NCI-H2107 treated with DMSO at 0.1 percent for 48 hours (cell line): ENCODE measurements around the gene GAS7.
"Not testable (repeated sequence)": the region's sequence is repeated elsewhere in the genome, so short reads cannot be mapped to it uniquely, and the experiment has no call there.

Experiments used
- DNase-seq: peaks from one replicate; lab custom pipeline; 2025; ENCODE audit not compliant: unreplicated experiment; lab: John Stamatoyannopoulos, UW

Gene GAS7

DNA sequence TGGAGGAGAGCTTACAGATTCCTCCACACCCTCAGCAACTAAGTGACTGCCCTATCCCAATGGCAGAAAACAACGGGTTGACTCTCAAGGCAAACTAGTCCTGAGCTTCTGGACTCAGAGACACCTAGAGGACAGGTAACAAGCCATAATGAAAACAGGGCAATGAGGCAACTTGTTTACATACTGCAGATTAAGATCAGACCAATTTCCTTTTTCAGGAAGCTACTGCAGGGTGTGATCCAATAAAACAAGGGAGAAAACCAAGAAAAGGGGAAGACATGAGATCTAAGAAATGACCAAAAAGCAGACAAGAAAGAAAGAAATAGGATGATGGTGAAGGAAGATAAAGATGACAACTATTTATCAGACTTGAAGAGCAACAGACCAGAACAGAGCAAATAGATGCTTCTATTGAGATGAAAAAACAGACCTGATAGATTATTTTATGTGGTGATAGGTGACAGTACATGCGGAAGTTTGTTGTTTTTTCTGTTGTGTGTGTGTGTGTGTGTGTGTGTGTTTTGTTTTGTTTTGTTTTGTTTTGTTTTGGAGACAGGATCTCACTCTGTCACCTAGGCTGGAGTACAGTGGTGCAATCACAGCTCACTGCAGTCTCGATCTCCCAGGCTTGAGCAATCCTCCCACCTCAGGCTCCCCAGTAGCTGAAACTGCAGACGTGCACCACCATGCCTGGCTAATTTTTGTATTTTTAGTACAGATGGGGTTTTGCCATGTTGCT is 120.7 kb downstream of the GAS7 start:
- no peak for DNase-seq

DNA sequence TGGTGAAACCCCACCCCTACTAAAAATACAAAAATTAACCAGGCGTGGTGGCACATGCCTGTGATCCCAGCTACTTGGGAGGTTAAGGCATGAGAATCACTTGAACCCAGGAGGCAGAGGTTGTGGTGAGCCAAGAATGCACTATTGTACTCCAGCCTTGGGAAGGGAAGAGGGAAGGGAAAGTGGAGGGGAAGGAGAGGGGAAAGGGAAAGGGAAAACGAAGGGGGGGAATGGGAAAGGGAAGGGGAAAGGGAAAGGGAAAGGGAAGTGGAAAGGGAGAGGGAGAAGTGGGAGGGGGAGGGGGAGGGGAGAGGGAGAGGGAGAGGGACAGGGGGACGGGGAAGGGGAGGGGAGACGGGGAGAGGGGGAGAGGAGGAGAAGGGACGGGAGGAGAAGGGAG is 122.5 kb downstream of the GAS7 start:
- DNase-seq = no peak

DNA sequence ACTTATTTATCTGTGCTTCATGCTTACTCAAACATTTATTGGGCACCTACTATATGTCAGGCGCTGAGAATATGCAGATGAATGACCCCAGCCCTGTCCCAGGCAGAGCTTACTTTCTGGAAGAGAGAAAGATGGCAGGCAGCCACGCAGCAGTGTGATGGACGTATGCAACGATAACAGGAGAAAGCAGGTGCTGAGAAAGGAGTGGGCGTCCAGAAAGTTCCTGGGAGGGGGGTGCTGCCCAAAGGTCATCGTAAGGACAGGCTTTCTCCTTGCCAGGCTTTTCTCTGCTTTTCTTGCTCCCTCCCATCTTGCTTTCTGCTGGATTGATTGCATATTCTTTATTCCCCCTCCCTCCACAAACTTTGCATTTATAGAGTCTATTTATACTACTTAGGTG is 124.5 kb downstream of the GAS7 start:
- no peak for DNase-seq

DNA sequence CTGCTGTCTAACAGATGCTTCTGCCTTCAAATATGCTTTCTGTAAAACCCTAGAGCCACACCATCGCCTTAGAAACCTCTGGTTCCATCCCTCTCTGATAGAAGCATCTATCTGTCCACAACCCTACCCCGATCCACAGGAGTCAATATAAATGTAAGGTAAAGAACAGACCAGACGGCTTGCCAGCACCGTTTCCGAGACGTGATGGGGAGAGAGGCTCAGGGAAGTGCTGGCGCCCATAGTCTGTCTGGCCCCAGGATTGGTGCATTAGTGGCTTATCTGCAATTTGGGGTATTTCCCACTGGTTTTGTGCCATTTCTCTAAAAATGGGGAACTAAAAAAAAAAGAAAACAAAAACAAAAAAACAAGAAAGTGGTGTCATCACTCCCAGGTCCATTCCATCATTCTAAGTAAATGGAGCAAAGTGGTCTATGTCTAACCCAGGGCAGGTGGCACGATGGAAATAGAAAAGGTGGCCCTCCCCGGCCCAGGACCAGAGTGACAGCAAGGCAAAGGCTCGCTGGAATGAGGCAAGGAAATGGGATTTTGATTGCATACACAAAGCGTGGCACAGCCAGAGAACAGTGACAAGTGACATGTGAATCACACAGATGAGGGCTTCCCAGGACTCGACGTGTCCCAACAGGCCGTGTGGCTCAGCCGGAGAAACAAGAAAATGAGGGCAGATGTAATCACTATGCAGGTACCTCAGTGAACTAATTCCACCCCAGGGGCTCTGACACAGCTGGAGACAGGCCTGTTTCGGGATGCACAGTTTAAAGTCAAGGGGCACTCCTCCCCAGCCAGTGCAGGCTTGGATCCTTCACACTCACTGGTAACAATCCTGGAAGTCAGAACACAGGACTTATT is 125.6 kb downstream of the GAS7 start:
- no peak for DNase-seq

DNA sequence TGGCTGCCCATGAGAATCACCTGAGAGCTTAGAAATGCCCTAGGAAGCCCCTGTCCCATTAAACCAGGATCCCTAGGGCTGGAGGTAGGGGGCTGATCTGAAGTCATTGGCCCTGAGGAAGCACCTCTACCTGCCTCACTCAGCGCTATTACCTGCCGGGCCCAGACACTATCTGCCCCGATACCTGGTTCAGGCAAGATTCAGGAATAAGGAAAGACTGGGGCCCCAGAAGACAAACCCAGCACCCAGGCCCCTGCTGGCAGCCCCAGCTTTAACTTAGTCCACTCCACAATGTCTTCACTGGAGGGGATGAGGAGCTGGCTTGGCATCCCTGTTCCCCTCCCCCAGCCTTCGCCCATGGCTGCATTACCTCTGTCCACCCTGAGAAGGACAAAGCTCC is 126.3 kb downstream of the GAS7 start:
- DNase-seq = no peak

DNA sequence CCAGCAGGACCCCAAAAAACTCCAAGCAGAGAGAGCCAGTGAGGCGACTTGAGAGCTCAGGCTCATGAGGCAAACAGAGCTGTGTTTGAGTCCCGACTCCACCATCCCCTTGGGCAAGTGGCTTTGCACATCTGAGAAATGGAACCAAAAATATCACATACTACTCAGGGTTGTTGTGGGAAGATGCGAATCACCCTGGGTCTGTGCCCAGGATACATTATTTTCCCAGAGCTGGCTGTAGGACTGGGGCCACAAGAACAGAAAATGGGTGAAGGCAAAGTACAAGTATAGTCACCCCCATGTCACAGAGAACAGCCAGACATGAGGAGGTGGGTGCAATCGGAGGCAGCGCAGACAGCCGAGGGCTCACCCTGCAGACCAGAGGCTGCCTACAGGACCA is 127.3 kb downstream of the GAS7 start:
- no peak for DNase-seq

DNA sequence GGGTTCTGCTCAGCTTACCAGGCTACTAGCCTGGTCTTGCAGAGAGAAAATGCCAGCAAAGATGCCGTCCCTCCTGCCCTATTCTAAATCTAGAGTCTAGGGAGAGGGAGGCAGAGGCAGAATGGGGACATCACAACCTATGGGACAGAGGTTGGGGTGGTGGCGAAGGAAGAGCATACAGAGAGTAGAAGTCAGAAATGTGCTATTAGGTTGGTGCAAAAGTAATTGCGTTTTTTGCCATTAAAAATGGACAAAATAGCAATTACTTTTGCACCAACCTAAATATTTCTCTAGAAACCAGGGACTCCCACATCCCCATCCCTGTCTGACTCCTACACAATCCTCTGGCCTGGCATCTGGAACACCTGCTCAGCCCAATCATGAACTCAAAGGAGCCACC is 127.7 kb downstream of the GAS7 start:
- DNase-seq = no peak

DNA sequence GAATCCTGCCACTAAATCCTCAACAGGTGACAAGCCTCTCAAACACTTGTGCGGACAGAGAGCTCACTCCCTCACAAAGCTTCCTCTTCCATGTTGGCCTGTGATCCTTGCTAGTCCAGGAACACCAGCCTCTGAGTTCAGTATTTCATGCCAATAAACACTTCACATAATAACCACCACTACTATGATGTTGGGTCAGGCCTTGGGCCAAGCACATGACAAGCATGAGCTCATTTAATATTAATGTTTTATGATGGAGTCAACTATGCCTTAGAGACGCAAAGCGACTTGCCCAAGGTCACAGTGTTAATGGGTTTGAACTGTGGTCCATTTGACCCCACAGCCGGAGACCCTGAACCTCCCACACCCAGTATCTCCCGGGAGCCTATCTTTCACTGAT is 129.1 kb downstream of the GAS7 start:
- no peak for DNase-seq

DNA sequence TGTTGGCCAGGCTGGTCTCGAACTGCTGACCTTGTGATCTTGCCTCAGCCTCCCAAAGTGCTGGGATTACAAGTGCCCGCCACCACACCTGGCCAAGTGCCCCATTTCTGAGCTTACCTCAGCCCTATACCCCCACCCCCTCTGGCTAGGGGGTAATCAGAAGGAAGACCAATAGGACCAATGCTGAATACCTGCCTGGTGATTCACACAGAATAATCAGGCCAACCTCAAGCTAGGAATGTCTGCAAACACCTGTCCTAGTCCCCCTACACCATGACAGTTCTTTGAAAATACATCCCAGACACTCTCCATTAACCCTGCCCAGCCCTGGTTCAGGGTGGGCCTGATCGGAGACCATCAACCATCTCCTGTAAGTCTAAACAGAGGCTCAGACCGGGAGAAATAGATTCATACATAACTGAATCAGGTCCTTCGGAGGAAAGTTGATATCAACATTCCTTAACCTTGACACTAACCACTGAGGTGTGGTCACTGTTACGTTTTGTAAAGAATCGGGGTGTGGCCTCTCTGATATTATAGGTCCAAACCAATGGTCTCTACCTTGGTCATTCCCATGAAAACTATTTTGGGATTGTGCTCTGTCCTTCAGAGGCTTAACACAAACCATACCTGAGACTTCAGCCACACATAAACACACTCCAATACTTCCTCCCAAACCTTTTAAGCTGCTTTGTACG is 130.8 kb downstream of the GAS7 start:
- no peak for DNase-seq

DNA sequence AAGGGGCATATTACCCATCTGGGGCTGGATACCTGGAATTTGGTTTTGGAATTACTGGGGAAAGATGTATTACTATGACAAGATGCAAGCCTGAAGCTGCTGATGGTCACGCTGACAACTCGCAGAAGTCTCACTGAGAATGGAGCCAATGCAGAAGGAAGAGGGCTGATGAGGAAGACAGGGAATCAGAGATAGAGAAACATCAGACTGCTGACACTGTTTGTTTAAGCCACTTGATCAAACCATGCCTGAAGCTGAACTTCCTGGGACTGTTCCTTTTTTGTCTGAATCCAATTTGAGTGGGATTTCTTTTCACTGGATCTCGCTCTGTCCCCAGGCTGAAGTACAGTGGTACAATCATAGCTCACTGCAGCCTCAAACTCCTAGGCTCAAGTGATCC is 133.9 kb downstream of the GAS7 start:
- DNase-seq = no peak

DNA sequence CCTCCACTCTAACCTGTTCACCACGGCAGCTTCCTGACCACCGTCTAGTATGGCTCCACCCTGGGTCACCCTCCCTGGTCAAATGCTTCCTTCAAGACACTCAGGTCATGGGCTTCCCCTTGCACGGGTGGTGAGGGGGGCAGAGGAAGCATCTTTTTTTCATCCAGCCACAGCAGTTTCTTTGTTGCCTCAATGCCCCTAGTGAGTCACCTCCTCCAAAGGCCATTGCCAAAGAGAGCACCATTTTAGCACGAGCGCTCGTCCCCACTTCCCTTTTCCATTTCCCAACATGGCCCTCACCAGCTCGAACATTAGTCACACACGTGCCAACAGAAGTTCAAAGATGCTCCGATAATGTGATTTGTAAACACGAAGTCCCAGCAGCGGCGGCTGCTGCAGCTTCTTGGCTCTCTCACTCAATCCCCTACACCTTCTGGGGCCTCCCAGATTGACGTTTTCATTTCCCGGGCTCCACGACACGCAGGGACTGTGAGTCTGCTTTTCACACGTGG is 134.6 kb downstream of the GAS7 start:
- no peak for DNase-seq

DNA sequence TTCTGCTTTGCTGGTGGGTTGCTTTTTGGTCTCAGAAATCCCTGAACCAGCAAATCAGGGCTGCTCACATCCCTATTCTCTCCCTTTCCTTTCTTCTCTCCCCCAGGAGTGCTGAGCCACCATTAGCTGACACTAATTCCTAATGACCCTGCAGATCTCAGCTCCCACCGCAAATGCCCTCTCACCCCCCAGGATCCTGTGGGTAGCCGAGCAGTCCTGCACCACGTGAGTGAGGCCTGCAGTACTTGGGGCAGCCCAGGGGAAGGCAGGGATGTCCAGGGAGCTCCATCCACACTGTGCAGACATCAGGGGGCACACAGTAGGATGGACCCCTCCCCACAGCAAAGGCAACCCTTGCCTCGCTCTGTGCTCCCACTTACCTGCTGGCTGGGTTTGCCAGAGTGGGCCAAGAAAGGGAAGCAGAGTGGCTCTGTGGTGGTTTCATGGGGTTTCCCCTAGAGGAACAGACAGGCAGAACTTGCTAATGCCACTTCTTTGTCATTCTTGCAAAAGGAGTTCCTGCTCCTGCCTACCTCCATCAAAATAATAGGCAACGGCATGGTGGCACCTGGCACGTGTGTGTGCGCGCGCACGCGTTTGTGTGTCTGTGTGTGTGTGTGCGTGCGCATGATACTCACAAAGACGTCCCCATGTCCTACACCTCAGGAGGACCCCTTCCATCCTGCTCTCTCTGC is 135.6 kb downstream of the GAS7 start:
- no peak for DNase-seq

DNA sequence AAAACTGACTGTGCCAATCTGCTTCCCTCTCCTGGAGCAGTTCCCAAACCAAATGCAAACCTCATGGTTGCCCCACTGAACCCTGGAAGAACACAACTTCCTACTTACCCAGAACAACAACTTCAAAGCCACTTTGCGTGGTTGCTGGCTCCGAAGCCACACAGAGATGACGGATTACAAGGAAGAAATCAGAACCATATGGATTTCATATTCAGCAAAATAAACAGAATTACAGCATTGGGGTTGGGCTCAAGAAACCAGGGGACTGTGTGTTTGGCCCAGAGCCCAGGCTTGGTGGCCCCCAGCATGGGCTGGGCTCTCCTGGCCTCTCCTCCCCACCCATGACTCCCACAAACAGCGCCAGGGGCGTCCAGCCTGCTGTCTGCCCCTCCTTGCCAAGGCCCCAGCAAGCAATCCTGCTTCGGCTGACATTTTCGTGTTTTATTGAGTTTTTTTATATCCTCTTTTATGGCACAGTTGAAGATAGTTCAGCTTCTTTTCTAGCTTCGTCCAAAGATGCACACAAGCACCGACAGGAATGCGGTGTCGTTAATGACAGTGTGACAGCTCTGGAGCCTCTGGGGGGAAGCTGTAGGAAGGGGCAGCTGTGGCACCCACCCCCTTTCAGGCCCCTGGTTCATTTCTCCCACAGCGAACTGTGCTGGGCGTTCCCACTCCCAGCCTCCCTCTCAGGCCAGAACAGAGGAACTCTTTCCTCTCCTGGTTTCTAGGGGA is 137.1 kb downstream of the GAS7 start:
- no peak for DNase-seq

DNA sequence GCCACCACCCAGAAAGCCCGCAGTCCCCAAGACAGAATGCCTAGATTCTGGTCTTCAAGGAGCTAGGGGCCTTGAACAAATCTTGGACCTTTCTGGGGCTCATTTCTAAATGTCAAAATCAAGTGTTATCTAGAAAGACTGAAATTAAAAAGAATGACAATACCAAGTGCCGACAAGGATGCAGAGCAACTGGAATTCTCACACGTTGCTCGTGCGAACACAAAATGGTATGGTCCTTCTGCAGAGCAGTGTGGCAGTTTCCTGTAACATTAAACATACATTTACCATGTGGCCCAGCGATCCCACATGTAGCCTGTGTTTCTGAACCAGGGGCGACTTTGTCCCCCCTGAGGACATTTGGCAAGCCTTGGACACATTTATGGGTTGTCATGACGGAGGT is 137.9 kb downstream of the GAS7 start:
- DNase-seq = no peak

DNA sequence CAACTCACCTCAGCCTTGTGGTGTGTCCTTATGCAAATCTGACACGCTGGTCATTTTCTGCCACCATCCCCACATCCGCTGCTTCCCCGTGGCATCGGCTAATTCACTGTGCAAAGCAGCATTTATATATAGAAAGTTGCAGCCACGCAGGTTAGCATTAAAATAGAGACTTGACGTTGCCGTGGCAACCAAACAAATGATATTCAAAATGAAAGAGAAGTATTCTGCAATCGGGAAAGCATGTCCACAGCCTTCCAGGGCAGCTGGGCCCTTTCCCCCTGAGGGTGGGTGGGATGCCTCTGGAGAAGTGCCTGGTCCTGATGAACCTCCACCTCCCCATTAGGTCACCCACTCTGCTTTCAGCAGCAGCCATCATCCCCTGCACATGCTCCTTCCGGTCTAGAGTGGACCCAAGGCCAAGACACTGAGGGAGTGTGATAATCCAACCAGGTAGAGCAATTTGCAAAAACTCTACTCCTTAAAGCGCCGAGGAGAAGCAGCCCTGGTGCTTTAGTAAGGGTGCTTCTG is 138.7 kb downstream of the GAS7 start:
- DNase-seq = no peak

DNA sequence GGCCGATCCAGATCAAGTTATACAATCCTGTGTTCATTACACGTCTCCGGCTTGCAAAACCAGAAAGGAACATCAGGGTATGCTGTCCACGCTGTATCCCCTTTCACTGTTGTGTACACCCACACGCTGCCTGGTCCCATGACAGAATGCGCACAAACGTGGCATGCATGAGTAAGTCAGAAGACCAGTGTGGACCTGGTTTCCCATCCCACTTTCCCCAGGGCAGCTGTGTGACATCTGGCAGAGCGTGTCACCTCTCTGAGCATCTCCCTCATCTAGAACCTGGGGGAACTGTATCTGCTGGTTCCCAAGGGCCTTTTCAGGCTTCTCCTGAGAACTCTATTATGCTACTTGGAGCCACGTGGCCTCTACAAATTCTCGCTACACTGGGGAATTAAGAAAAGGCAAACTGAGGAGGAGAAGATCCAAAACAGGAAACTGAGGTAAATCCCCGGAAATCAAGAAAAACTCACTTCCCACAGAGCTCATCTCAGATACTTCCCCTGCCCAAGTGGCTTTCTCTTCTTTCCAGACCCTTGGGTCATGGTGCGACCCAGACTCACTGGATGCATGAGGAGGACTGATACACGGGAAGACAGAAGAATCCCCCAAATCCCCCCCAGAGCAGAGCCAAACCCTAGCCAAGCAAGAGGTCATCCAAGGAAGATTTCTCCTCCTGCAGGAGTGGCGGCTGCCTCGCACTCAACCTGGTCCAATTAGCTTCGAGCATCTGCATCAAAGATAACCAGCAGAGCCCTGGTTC is 139.3 kb downstream of the GAS7 start:
- DNase-seq = no peak

DNA sequence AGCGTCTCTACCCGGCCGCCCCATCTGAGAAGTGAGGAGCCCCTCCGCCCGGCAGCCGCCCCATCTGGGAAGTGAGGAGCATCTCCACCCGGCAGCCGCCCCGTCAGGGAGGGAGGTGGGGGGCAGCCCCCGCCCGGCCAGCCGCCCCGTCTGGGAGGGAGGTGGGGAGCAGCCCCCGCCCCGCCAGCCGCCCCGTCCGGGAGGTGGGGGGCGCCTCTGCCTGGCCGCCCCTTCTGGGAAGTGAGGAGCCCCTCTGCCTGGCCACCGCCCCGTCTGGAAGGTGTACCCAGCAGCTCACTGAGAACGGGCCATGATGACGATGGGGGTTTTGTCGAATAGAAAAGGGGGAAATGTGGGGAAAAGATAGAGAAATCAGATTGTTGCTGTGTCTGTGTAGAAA is 140.9 kb downstream of the GAS7 start:
- DNase-seq = not testable (repeated sequence)

DNA sequence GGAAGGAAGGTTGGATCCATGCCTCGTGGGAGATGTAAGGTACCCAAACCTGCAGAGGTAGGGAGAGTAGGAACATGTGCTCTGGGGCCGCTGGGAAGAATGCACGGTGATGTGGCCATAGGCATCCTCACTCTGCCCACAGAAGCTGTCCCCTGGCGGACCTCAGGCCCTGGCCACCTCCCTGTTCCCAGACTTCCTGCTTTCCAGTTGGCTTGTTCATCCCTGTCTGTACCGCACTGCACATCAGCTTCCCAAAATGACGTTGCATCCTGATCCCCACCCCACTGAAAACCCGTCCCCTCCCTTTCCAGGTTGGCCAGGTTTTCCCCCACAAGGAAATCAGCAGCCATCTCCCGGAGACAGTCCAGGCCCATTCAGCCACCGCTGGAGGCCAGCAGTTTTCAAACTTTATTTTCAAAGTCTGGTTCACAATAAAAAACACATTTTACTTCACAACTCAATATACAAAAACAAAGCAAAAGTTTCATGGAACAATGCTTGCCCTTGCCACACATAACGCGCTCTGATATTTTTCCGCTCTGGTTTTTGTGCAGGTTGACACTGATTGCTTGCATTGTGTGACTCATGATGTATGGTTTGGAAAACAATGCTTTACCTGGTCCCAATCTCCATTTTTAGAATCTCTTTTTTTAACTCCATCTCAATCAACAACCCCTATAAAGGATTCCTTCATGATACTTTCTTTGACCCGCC is 143.0 kb downstream of the GAS7 start:
- no peak for DNase-seq
